PC-9 (cell line): ENCODE data around the gene LAMTOR5. TPM values are rescaled to one million over a fixed set of nuclear protein-coding genes. Genes with fewer than 3 reads are reported as not detected.
"Not testable (repeated sequence)": the region's sequence is repeated elsewhere in the genome, so short reads cannot be mapped to it uniquely, and the experiment has no call there.

ENCODE experiments used
- BruUV-seq: library from RNA; stranded (reverse); fragments of 400-500 nt; replicated peaks from 2 replicates; lab custom pipeline; 2021; lab: Mats Ljungman, UMichigan
- CTCF ChIA-PET: fragments of 300-600 bp; sonication (Branson Sonifier 250); formaldehyde crosslinking; loops from one replicate; lab custom pipeline; 2022; ENCODE audit warnings: antibody characterized with exemption; lab: Charles Lee
- POLR2A ChIA-PET: fragments of 300-600 bp; sonication (Branson Sonifier 250); formaldehyde crosslinking; loops from one replicate; lab custom pipeline; 2022; ENCODE audit warnings: antibody characterized with exemption; ENCODE audit not compliant: unreplicated experiment; lab: Charles Lee
- DNase-seq, 2 experiments: peaks; one replicate each; pipeline versions ENCODE4 v3.0.0 to v3.0.0-alpha.2; 2015 to 2022; ENCODE audit warnings: mixed read lengths in 1 of 2
- H2AFZ ChIP-seq: fragments of 200-600 bp; sonication (generic); 2 replicates; pipeline ENCODE4 v1.8.1; 2017; ENCODE audit warnings: antibody characterized with exemption
- H3F3A ChIP-seq: fragments of 200-600 bp; sonication (generic); 2 replicates; pipeline ENCODE4 v1.8.1; 2017; ENCODE audit warnings: antibody characterized with exemption, mild to moderate bottlenecking, low read depth; ENCODE audit not compliant: insufficient read depth
- H3K27ac ChIP-seq: fragments of 200-600 bp; sonication (generic); 2 replicates; pipeline ENCODE4 v1.6.1; 2016; ENCODE audit warnings: mixed run types
- H3K27me3 ChIP-seq: fragments of 200-600 bp; sonication (generic); 2 replicates; pipeline ENCODE4 v1.6.1; 2016; ENCODE audit warnings: low read depth, mixed run types; ENCODE audit not compliant: insufficient read depth
- H3K36me3 ChIP-seq: fragments of 200-600 bp; sonication (generic); 2 replicates; pipeline ENCODE4 v1.6.1; 2016; ENCODE audit warnings: low read depth, mixed run types
- H3K4me1 ChIP-seq: fragments of 200-600 bp; sonication (generic); replicated peaks from 2 replicates; pipeline ENCODE4 v1.6.1; 2016; ENCODE audit warnings: mixed run types; ENCODE audit not compliant: insufficient read depth
- H3K4me2 ChIP-seq: fragments of 200-600 bp; sonication (generic); 2 replicates; pipeline ENCODE4 v1.6.1; 2017; ENCODE audit warnings: mixed run types
- H3K4me3 ChIP-seq: fragments of 200-600 bp; sonication (generic); 2 replicates; pipeline ENCODE4 v1.6.1; 2016; ENCODE audit warnings: mixed run types
- H3K79me2 ChIP-seq: fragments of 200-600 bp; sonication (generic); 2 replicates; pipeline ENCODE4 v1.6.1; 2017; ENCODE audit warnings: low read depth, mixed run types
- H3K9me2 ChIP-seq: fragments of 200-600 bp; sonication (generic); 2 replicates; pipeline ENCODE4 v1.8.1; 2017; ENCODE audit warnings: mild to moderate bottlenecking; ENCODE audit not compliant: insufficient read depth
- H3K9me3 ChIP-seq: fragments of 200-600 bp; sonication (generic); 2 replicates; pipeline ENCODE4 v1.8.1; 2016; ENCODE audit warnings: low read depth; ENCODE audit not compliant: insufficient read depth
- H4K20me1 ChIP-seq: fragments of 200-600 bp; sonication (generic); 2 replicates; pipeline ENCODE4 v1.8.1; 2017; ENCODE audit not compliant: insufficient read depth
- EZH2 ChIP-seq: fragments of 200-600 bp; sonication (generic); IDR thresholded peaks from 2 replicates; pipeline ENCODE4 v1.8.0; 2017; ENCODE audit warnings: antibody characterized with exemption, low read depth
- intact Hi-C: fragments of 100-400 bp; cut with micrococcal nuclease; formaldehyde crosslinking; loops from one replicate; pipeline ENCODE4 v1.10.0; 2022; ENCODE audit not compliant: unreplicated experiment
- total RNA-seq: library from RNA; stranded (reverse); gene quantifications from 2 replicates; pipeline ENCODE4 v1.2.3, GENCODE V29; 2021
- TF ChIP-seq, protein P1 (sequence below): fragments of 200-600 bp; sonication (generic); conservative IDR thresholded peaks from 2 replicates; pipeline ENCODE4 v1.6.1; 2017; ENCODE audit warnings: mixed run types, antibody characterized with exemption, mild to moderate bottlenecking, moderate library complexity

Gene LAMTOR5
- total RNA-seq, 1 experiment from 2014 or later = 140 TPM

DNA sequence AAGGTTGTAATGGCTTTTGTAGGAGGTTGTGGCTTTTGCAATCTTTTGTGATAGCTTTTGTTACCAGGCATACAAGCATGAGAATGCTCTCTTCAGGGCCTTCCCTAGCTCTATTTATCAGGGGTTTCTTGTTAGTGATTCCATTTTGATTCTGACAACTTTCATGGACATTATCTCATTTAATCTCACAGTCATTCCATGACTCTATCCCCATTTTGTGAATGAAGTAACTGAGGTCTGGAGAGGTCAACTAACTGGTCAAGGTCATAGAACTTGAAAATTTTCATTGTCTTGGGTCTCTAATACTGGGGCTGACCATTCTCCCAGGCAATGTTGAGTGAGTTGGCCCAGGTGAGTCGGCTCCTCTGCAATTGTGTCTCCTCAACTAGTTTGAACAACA is 11.2 kb upstream of the LAMTOR5 start:
- H4K20me1 ChIP-seq = no peaks in the 10 kb centered on the region
- no peaks in the 10 kb centered on the region for H3K36me3 ChIP-seq
- H3K4me3 ChIP-seq = no peak overlapping the region
- no peak for TF ChIP-seq EZH2
- TF ChIP-seq, protein P1, sequence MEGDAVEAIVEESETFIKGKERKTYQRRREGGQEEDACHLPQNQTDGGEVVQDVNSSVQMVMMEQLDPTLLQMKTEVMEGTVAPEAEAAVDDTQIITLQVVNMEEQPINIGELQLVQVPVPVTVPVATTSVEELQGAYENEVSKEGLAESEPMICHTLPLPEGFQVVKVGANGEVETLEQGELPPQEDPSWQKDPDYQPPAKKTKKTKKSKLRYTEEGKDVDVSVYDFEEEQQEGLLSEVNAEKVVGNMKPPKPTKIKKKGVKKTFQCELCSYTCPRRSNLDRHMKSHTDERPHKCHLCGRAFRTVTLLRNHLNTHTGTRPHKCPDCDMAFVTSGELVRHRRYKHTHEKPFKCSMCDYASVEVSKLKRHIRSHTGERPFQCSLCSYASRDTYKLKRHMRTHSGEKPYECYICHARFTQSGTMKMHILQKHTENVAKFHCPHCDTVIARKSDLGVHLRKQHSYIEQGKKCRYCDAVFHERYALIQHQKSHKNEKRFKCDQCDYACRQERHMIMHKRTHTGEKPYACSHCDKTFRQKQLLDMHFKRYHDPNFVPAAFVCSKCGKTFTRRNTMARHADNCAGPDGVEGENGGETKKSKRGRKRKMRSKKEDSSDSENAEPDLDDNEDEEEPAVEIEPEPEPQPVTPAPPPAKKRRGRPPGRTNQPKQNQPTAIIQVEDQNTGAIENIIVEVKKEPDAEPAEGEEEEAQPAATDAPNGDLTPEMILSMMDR = no peak
- H3F3A ChIP-seq = no peaks in the 10 kb centered on the region
- no peak overlapping the region for H3K4me2 ChIP-seq
- no peak overlapping the region for H2AFZ ChIP-seq
- H3K79me2 ChIP-seq = no peaks in the 10 kb centered on the region
- H3K9me2 ChIP-seq = no peaks in the 10 kb centered on the region
- ChIA-PET CTCF (interaction anchor here (0.6 kb wide), 1 partner anchor 57 kb away, joined by 3 read pairs; no protein-coding TSS in a partner anchor), POLR2A (no interaction called here)
- DNase-seq = no peak
- H3K9me3 ChIP-seq = 0 out of 2 replicates have a peak, but pooled peaks cover 5% of the 10 kb centered on the region
- H3K27ac ChIP-seq = no peak overlapping the region
- BruUV-seq = no TSS peak
- H3K27me3 ChIP-seq = no peaks in the 10 kb centered on the region
- intact Hi-C loops = loop anchor here (5.0 kb wide), 1 partner anchor 364 kb away; no protein-coding TSS in a partner anchor
- no peaks in the 10 kb centered on the region for H3K4me1 ChIP-seq

DNA sequence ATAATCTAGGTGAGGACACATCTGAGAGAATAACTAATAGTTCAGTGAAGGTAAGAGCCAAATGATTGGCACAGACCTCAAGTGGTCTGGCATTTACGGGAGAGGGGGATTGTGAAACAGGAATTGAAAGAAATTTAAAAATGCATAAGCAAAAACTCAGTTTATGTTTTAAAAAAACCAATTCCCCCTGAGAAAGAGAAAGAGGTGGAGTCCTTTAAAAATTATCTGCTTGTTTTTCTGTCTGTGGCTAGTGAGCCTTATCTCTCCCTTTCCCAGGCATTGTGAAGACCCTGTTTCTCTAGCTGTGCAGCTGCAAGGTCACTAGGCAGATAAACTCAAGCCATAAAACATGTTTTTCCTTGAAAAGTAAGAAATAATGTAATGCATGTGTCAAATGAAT is 5.6 kb upstream of the LAMTOR5 start:
- DNase-seq, H2AFZ ChIP-seq, H3F3A ChIP-seq, H3K27ac ChIP-seq, H3K9me2 ChIP-seq, H3K9me3 ChIP-seq, BruUV-seq, POLR2A ChIA-PET, H3K27me3 ChIP-seq, H3K4me1 ChIP-seq, H3K4me3 ChIP-seq, H3K36me3 ChIP-seq, H4K20me1 ChIP-seq, H3K4me2 ChIP-seq: not testable (repeated sequence)
- CTCF ChIA-PET = interaction anchor here (0.6 to 2.7 kb wide), 5 partner anchors 41 to 359 kb away, joined by 3 to 25 read pairs (median 3); no protein-coding TSS in a partner anchor
- intact Hi-C loops = loop anchor here (5.0 kb wide), 2 partner anchors 204 to 211 kb away; no protein-coding TSS in a partner anchor
- H3K79me2 ChIP-seq = peaks cover 10% of the 10 kb centered on the region

DNA sequence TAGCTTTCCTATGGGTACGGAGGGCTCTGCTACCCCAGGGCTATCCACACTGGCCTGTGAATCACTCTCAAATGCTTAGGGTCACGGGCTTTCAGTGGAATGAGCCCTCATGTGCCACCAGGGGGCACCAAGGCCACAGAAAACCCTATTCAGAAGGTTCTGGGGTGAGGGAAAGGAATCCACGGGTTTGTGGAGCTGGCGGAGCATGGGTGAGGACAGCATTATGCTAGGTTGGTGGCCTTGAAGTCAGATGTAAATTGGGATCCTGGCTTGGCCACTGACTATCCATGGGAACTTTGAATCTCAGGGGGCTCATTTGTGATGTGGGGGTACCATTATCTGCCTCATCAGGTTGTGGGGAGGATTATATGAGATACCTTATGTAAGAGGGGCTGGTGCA is 5.1 kb upstream of the LAMTOR5 start:
- no peaks in the 10 kb centered on the region for H4K20me1 ChIP-seq
- H3K27me3 ChIP-seq = no peaks in the 10 kb centered on the region
- ChIA-PET CTCF (interaction anchor here (0.6 to 2.7 kb wide), 8 partner anchors 21 to 358 kb away, joined by 3 to 25 read pairs (median 4); no protein-coding TSS in a partner anchor), POLR2A (no interaction called here)
- H3K4me2 ChIP-seq = no peak overlapping the region
- H3K9me2 ChIP-seq = no peaks in the 10 kb centered on the region
- peaks cover 14% of the 10 kb centered on the region for H3K79me2 ChIP-seq
- H3K4me1 ChIP-seq = peaks cover 9% of the 10 kb centered on the region
- peak; percentile 60 to 74 for DNase-seq
- 0 out of 2 replicates have a peak, but pooled peaks cover 9% of the 10 kb centered on the region for H3F3A ChIP-seq
- intact Hi-C loops = loop anchor here (1.0 to 5.0 kb wide), 4 partner anchors 48 to 210 kb away; no protein-coding TSS in a partner anchor
- BruUV-seq = no TSS peak
- TF ChIP-seq EZH2 = no peak
- TF ChIP-seq, protein P1 = peak; percentile 96
- H3K36me3 ChIP-seq = no peaks in the 10 kb centered on the region
- H2AFZ ChIP-seq = no peak overlapping the region
- H3K27ac ChIP-seq = no peak overlapping the region
- no peak overlapping the region for H3K4me3 ChIP-seq
- no peaks in the 10 kb centered on the region for H3K9me3 ChIP-seq
